HG02870 (cell line): Measurements from ENCODE around the gene EGFR.
A peak's percentile ranks its signal among the peaks of the same experiment; 100 is the strongest.

Experiments used
- ATAC-seq: cut with Tn5 transposase; IDR thresholded peaks from one replicate; pipeline ENCODE4 v1.9.1; 2021; ENCODE audit warnings: mild to moderate bottlenecking, moderate library complexity; ENCODE audit not compliant: unreplicated experiment

The EGFR gene

GRCh38 chr7:55255496-55256445, 237.0 kb downstream of the EGFR start:
- peak; percentile 84 for ATAC-seq

GRCh38 chr7:55258631-55259030, 239.8 kb downstream of the EGFR start:
- no peak for ATAC-seq

GRCh38 chr7:55260171-55260570, 241.4 kb downstream of the EGFR start:
- ATAC-seq, result no peak

GRCh38 chr7:55260676-55261385, 242.0 kb downstream of the EGFR start:
- no peak for ATAC-seq
